HL-60 (cell line): Measurements from ENCODE around the gene ZNF705A.
"Not testable (repeated sequence)": the region's sequence is repeated elsewhere in the genome, so short reads cannot be mapped to it uniquely, and the experiment has no call there.

Experiments used
- POLR2AphosphoS5 ChIP-seq: IDR thresholded peaks from 2 replicates; pipeline ENCODE4 v1.6.1; 2012; ENCODE audit warnings: low read depth
- TF ChIP-seq, protein P1 (sequence below): IDR thresholded peaks from one replicate; pipeline ENCODE4 v1.5.1; 2011; ENCODE audit warnings: low read length, control low read depth, inconsistent platforms; ENCODE audit not compliant: insufficient read depth
- TF ChIP-seq, protein P2 (sequence below): IDR thresholded peaks from 2 replicates; pipeline ENCODE4 v1.6.1; 2012; ENCODE audit warnings: low read depth; ENCODE audit not compliant: insufficient replicate concordance

DNA sequence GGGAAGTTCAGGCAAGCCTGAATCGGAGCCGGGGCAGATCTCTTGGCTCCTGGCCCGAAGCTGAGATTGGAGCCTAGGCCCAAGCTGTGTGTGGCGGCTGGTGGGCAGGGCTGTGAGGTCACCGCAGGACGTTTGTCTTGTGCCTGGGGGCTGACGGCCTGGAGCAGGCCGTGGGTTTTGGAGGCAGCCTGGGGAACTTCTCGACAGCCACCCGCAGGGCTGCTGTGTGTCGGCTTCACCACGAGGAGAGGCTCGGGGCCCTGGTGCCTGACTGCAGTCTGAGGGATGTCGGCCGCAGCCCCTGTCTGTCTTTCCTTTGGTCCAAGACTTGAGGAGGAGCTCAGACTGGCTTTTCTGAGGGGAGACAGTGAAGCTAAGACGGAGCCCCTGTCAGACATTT, 65.5 kb downstream of the ZNF705A start:
- not testable (repeated sequence) for TF ChIP-seq POLR2AphosphoS5
- TF ChIP-seq, protein P1, sequence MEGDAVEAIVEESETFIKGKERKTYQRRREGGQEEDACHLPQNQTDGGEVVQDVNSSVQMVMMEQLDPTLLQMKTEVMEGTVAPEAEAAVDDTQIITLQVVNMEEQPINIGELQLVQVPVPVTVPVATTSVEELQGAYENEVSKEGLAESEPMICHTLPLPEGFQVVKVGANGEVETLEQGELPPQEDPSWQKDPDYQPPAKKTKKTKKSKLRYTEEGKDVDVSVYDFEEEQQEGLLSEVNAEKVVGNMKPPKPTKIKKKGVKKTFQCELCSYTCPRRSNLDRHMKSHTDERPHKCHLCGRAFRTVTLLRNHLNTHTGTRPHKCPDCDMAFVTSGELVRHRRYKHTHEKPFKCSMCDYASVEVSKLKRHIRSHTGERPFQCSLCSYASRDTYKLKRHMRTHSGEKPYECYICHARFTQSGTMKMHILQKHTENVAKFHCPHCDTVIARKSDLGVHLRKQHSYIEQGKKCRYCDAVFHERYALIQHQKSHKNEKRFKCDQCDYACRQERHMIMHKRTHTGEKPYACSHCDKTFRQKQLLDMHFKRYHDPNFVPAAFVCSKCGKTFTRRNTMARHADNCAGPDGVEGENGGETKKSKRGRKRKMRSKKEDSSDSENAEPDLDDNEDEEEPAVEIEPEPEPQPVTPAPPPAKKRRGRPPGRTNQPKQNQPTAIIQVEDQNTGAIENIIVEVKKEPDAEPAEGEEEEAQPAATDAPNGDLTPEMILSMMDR = not testable (repeated sequence)
- TF ChIP-seq, protein P2, sequence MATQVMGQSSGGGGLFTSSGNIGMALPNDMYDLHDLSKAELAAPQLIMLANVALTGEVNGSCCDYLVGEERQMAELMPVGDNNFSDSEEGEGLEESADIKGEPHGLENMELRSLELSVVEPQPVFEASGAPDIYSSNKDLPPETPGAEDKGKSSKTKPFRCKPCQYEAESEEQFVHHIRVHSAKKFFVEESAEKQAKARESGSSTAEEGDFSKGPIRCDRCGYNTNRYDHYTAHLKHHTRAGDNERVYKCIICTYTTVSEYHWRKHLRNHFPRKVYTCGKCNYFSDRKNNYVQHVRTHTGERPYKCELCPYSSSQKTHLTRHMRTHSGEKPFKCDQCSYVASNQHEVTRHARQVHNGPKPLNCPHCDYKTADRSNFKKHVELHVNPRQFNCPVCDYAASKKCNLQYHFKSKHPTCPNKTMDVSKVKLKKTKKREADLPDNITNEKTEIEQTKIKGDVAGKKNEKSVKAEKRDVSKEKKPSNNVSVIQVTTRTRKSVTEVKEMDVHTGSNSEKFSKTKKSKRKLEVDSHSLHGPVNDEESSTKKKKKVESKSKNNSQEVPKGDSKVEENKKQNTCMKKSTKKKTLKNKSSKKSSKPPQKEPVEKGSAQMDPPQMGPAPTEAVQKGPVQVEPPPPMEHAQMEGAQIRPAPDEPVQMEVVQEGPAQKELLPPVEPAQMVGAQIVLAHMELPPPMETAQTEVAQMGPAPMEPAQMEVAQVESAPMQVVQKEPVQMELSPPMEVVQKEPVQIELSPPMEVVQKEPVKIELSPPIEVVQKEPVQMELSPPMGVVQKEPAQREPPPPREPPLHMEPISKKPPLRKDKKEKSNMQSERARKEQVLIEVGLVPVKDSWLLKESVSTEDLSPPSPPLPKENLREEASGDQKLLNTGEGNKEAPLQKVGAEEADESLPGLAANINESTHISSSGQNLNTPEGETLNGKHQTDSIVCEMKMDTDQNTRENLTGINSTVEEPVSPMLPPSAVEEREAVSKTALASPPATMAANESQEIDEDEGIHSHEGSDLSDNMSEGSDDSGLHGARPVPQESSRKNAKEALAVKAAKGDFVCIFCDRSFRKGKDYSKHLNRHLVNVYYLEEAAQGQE = not testable (repeated sequence)
